ENCODE results near the gene OBSL1. TPM values are rescaled to one million over a fixed set of nuclear protein-coding genes. Genes with fewer than 3 reads are reported as not detected.

The OBSL1 gene
- 10 to 100 TPM; 19.9 to 28.6 TPM for polyA plus RNA-seq

GRCh38 chr2:219571311-219572236 lies at the start of gene OBSL1:
OBSL1 (minus strand) TSS chr2:219571539; CDS start chr2:219571232, 307 bp downstream.
- Histone ChIP-seq H3K4me1 (ENCODE audit: control insufficient read depth in 2 of 2, insufficient read depth in 2 of 2, low read length in 1 of 2) (peaks cover 0 to 9% of the 10 kb centered on the region in 2 donors), H3K36me3 (ENCODE audit: control insufficient read depth in 2 of 2, insufficient read depth in 2 of 2, low read length in 1 of 2) (no peaks in the 10 kb centered on the region), H3K4me3 (ENCODE audit: low read depth in 1 of 2, low read length in 2 of 2) (peak within 1 kb of the TSS; percentile 50 to 65), H3K27ac (ENCODE audit: low read depth in 2 of 2, low read length in 1 of 2) (peak within 1 kb of the TSS; percentile 35 to 40), H3K9me3 (ENCODE audit: control insufficient read depth in 2 of 2, insufficient read depth in 1 of 2, low read depth in 1 of 2, low read length in 1 of 2) (no peaks in the 10 kb centered on the region), H3K27me3 (ENCODE audit: control insufficient read depth in 1 of 2, insufficient read depth in 2 of 2, low read length in 2 of 2) (no peaks in the 10 kb centered on the region)
- 8 to 13% methylated on average over 20 to 42 of the region's 42 CpGs for WGBS, 2 donors

GRCh38 chr2:219620546-219620945 lies 49.2 kb upstream of the OBSL1 start:
- H3K27ac ChIP-seq (ENCODE audit: low read depth in 2 of 2, low read length in 1 of 2) = no peak overlapping the region
- peaks cover 0 to 4% of the 10 kb centered on the region in 2 donors for H3K27me3 ChIP-seq (ENCODE audit: control insufficient read depth in 1 of 2, insufficient read depth in 2 of 2, low read length in 2 of 2)
- peaks cover 9 to 11% of the 10 kb centered on the region in 2 donors for H3K36me3 ChIP-seq (ENCODE audit: control insufficient read depth in 2 of 2, insufficient read depth in 2 of 2, low read length in 1 of 2)
- WGBS, 2 donors = 82 to 84% methylated on average over 6 of the region's 6 CpGs
- H3K4me1 ChIP-seq (ENCODE audit: control insufficient read depth in 2 of 2, insufficient read depth in 2 of 2, low read length in 1 of 2) = peaks cover 0 to 1% of the 10 kb centered on the region in 2 donors
- H3K4me3 ChIP-seq (ENCODE audit: low read depth in 1 of 2, low read length in 2 of 2) = no peak overlapping the region
- no peaks in the 10 kb centered on the region for H3K9me3 ChIP-seq (ENCODE audit: control insufficient read depth in 2 of 2, insufficient read depth in 1 of 2, low read depth in 1 of 2, low read length in 1 of 2)

GRCh38 chr2:219619235-219619634 lies 47.9 kb upstream of the OBSL1 start:
- H3K36me3 ChIP-seq (ENCODE audit: control insufficient read depth in 2 of 2, insufficient read depth in 2 of 2, low read length in 1 of 2) = peaks cover 9 to 22% of the 10 kb centered on the region in 2 donors
- H3K27ac ChIP-seq (ENCODE audit: low read depth in 2 of 2, low read length in 1 of 2) = no peak overlapping the region
- 65 to 72% methylated on average over 4 of the region's 4 CpGs for WGBS, 2 donors
- H3K9me3 ChIP-seq (ENCODE audit: control insufficient read depth in 2 of 2, insufficient read depth in 1 of 2, low read depth in 1 of 2, low read length in 1 of 2) = no peaks in the 10 kb centered on the region
- H3K4me1 ChIP-seq (ENCODE audit: control insufficient read depth in 2 of 2, insufficient read depth in 2 of 2, low read length in 1 of 2) = no peaks in the 10 kb centered on the region
- H3K4me3 ChIP-seq (ENCODE audit: low read depth in 1 of 2, low read length in 2 of 2) = no peak overlapping the region
- peaks cover 0 to 4% of the 10 kb centered on the region in 2 donors for H3K27me3 ChIP-seq (ENCODE audit: control insufficient read depth in 1 of 2, insufficient read depth in 2 of 2, low read length in 2 of 2)

DNA sequence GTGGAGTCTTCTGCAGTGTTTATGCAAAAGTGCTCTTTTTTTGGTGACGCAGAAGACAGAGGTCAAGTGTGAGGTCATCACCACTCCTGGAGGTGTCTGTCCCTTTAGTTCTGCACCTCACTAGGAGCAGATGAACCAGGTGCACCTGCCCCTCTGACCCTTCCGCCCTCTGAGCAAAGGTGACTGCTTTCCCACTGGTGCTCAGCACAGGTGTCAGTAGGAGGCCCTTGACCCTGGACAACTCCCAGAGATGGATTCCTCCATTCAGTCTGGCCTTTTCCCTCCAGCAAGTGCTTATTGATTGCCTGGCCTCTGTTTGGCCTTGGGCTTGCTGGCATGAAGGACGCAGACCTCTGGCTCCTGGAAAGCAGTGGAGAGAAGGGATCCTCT lies 47.4 kb upstream of the OBSL1 start:
- Histone ChIP-seq H3K9me3 (ENCODE audit: control insufficient read depth in 2 of 2, insufficient read depth in 1 of 2, low read depth in 1 of 2, low read length in 1 of 2) (no peaks in the 10 kb centered on the region), H3K4me1 (ENCODE audit: control insufficient read depth in 2 of 2, insufficient read depth in 2 of 2, low read length in 1 of 2) (no peaks in the 10 kb centered on the region), H3K27ac (ENCODE audit: low read depth in 2 of 2, low read length in 1 of 2) (no peak overlapping the region), H3K27me3 (ENCODE audit: control insufficient read depth in 1 of 2, insufficient read depth in 2 of 2, low read length in 2 of 2) (peaks cover 0 to 4% of the 10 kb centered on the region in 2 donors), H3K4me3 (ENCODE audit: low read depth in 1 of 2, low read length in 2 of 2) (no peak overlapping the region), H3K36me3 (ENCODE audit: control insufficient read depth in 2 of 2, insufficient read depth in 2 of 2, low read length in 1 of 2) (peaks cover 9 to 22% of the 10 kb centered on the region in 2 donors)
- 81 to 89% methylated on average over 3 of the region's 3 CpGs for WGBS, 2 donors

GRCh38 chr2:219616550-219616949 lies 45.2 kb upstream of the OBSL1 start:
- Histone ChIP-seq H3K4me3 (ENCODE audit: low read depth in 1 of 2, low read length in 2 of 2) (no peak overlapping the region), H3K36me3 (ENCODE audit: control insufficient read depth in 2 of 2, insufficient read depth in 2 of 2, low read length in 1 of 2) (peaks cover 9 to 32% of the 10 kb centered on the region in 2 donors), H3K9me3 (ENCODE audit: control insufficient read depth in 2 of 2, insufficient read depth in 1 of 2, low read depth in 1 of 2, low read length in 1 of 2) (no peaks in the 10 kb centered on the region), H3K4me1 (ENCODE audit: control insufficient read depth in 2 of 2, insufficient read depth in 2 of 2, low read length in 1 of 2) (no peaks in the 10 kb centered on the region), H3K27me3 (ENCODE audit: control insufficient read depth in 1 of 2, insufficient read depth in 2 of 2, low read length in 2 of 2) (peaks cover 0 to 4% of the 10 kb centered on the region in 2 donors), H3K27ac (ENCODE audit: low read depth in 2 of 2, low read length in 1 of 2) (no peak overlapping the region)
- 81 to 85% methylated on average over 4 of the region's 4 CpGs for WGBS, 2 donors

DNA sequence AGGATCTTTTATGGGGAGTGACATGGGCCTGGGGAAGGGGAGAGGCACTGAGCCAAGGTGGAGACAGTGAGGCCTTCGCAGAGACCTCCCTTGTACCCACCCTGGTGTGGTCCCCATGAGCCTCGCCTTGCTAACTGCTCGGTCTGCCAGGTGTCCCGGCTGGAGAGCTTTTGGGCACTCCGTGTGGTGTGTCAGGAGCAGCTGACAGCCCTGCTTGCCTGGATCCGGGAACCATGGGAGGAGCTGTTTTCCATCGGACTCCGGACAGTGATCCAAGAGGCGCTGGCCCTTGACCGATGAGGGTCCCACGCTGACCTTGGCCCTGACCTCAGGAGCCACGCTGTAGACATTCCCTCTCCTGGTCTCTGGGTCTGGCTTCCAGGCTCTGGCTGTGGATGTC lies 44.6 kb upstream of the OBSL1 start:
- Histone ChIP-seq H3K36me3 (ENCODE audit: control insufficient read depth in 2 of 2, insufficient read depth in 2 of 2, low read length in 1 of 2) (peaks cover 9 to 37% of the 10 kb centered on the region in 2 donors), H3K27ac (ENCODE audit: low read depth in 2 of 2, low read length in 1 of 2) (no peak overlapping the region), H3K9me3 (ENCODE audit: control insufficient read depth in 2 of 2, insufficient read depth in 1 of 2, low read depth in 1 of 2, low read length in 1 of 2) (no peaks in the 10 kb centered on the region), H3K27me3 (ENCODE audit: control insufficient read depth in 1 of 2, insufficient read depth in 2 of 2, low read length in 2 of 2) (peaks cover 0 to 4% of the 10 kb centered on the region in 2 donors), H3K4me1 (ENCODE audit: control insufficient read depth in 2 of 2, insufficient read depth in 2 of 2, low read length in 1 of 2) (no peaks in the 10 kb centered on the region), H3K4me3 (ENCODE audit: low read depth in 1 of 2, low read length in 2 of 2) (no peak overlapping the region)
- 86% methylated on average over 12 of the region's 12 CpGs for WGBS, 2 donors

GRCh38 chr2:219615036-219615435 lies 43.7 kb upstream of the OBSL1 start:
- WGBS, 2 donors = 92 to 95% methylated on average over 11 of the region's 11 CpGs
- Histone ChIP-seq H3K27ac (ENCODE audit: low read depth in 2 of 2, low read length in 1 of 2) (no peak overlapping the region), H3K36me3 (ENCODE audit: control insufficient read depth in 2 of 2, insufficient read depth in 2 of 2, low read length in 1 of 2) (peaks cover 9 to 37% of the 10 kb centered on the region in 2 donors), H3K27me3 (ENCODE audit: control insufficient read depth in 1 of 2, insufficient read depth in 2 of 2, low read length in 2 of 2) (no peaks in the 10 kb centered on the region), H3K9me3 (ENCODE audit: control insufficient read depth in 2 of 2, insufficient read depth in 1 of 2, low read depth in 1 of 2, low read length in 1 of 2) (no peaks in the 10 kb centered on the region), H3K4me1 (ENCODE audit: control insufficient read depth in 2 of 2, insufficient read depth in 2 of 2, low read length in 1 of 2) (no peaks in the 10 kb centered on the region), H3K4me3 (ENCODE audit: low read depth in 1 of 2, low read length in 2 of 2) (no peak overlapping the region)

- Histone ChIP-seq H3K4me1 (ENCODE audit: control insufficient read depth in 2 of 2, insufficient read depth in 2 of 2, low read length in 1 of 2) (no peaks in the 10 kb centered on the region), H3K4me3 (ENCODE audit: low read depth in 1 of 2, low read length in 2 of 2) (no peak overlapping the region), H3K36me3 (ENCODE audit: control insufficient read depth in 2 of 2, insufficient read depth in 2 of 2, low read length in 1 of 2) (peaks cover 9 to 39% of the 10 kb centered on the region in 2 donors), H3K9me3 (ENCODE audit: control insufficient read depth in 2 of 2, insufficient read depth in 1 of 2, low read depth in 1 of 2, low read length in 1 of 2) (no peaks in the 10 kb centered on the region), H3K27me3 (ENCODE audit: control insufficient read depth in 1 of 2, insufficient read depth in 2 of 2, low read length in 2 of 2) (no peaks in the 10 kb centered on the region), H3K27ac (ENCODE audit: low read depth in 2 of 2, low read length in 1 of 2) (no peak overlapping the region)
- WGBS, 2 donors = 89 to 90% methylated on average over 11 of the region's 11 CpGs
Observed at GRCh38 chr2:219614076-219614860, 42.9 kb upstream of the OBSL1 start.

GRCh38 chr2:219613461-219614070 lies 42.2 kb upstream of the OBSL1 start:
- H3K4me3 ChIP-seq (ENCODE audit: low read depth in 1 of 2, low read length in 2 of 2) = no peak overlapping the region
- no peak overlapping the region for H3K27ac ChIP-seq (ENCODE audit: low read depth in 2 of 2, low read length in 1 of 2)
- peaks cover 9 to 44% of the 10 kb centered on the region in 2 donors for H3K36me3 ChIP-seq (ENCODE audit: control insufficient read depth in 2 of 2, insufficient read depth in 2 of 2, low read length in 1 of 2)
- H3K9me3 ChIP-seq (ENCODE audit: control insufficient read depth in 2 of 2, insufficient read depth in 1 of 2, low read depth in 1 of 2, low read length in 1 of 2) = no peaks in the 10 kb centered on the region
- H3K4me1 ChIP-seq (ENCODE audit: control insufficient read depth in 2 of 2, insufficient read depth in 2 of 2, low read length in 1 of 2) = no peaks in the 10 kb centered on the region
- no peaks in the 10 kb centered on the region for H3K27me3 ChIP-seq (ENCODE audit: control insufficient read depth in 1 of 2, insufficient read depth in 2 of 2, low read length in 2 of 2)
- 93 to 97% methylated on average over 7 to 11 of the region's 11 CpGs for WGBS, 2 donors

All from esophagus (tissue), 2 donors.